Bronchial epithelial cell (primary cell): ENCODE results near the gene IQGAP3. TPM values are rescaled to one million over a fixed set of nuclear protein-coding genes. Genes with fewer than 3 reads are reported as not detected.

ENCODE experiments used
- DNase-seq: peaks from one replicate; pipeline ENCODE4 v3.0.0-alpha.2; 2010; ENCODE audit warnings: low read depth
- FAIRE-seq: peaks from 2 replicates; lab custom pipeline; 2011; peaks lifted over from hg19 to GRCh38; lab: Jason Lieb, UNC
- H3K27me3 ChIP-seq: 2 replicates; pipeline ENCODE4 v1.5.1; 2011; ENCODE audit warnings: low read length; ENCODE audit not compliant: control insufficient read depth, insufficient read depth
- H3K36me3 ChIP-seq: 2 replicates; pipeline ENCODE4 v1.5.1; 2011; ENCODE audit warnings: low read length; ENCODE audit not compliant: control insufficient read depth, insufficient read depth
- H3K4me3 ChIP-seq: 2 replicates; pipeline ENCODE4 v1.5.1; 2011; ENCODE audit warnings: mild to moderate bottlenecking, low read depth, low read length, control low read depth
- total RNA-seq: library from RNA; depleted of rRNA; stranded (reverse); fragments of >200 nt; gene quantifications from 2 replicates; pipeline ENCODE4 v1.2.1, GENCODE V29; 2014
- TF ChIP-seq, protein P1 (sequence below): IDR thresholded peaks from 2 replicates; pipeline ENCODE4 v1.5.1; 2011; ENCODE audit warnings: mild to moderate bottlenecking, moderate library complexity, low read length, control low read depth, inconsistent platforms; ENCODE audit not compliant: insufficient read depth, severe bottlenecking

IQGAP3 gene
- total RNA-seq, 1 donor from 2014 or later = 0.53 TPM

DNA sequence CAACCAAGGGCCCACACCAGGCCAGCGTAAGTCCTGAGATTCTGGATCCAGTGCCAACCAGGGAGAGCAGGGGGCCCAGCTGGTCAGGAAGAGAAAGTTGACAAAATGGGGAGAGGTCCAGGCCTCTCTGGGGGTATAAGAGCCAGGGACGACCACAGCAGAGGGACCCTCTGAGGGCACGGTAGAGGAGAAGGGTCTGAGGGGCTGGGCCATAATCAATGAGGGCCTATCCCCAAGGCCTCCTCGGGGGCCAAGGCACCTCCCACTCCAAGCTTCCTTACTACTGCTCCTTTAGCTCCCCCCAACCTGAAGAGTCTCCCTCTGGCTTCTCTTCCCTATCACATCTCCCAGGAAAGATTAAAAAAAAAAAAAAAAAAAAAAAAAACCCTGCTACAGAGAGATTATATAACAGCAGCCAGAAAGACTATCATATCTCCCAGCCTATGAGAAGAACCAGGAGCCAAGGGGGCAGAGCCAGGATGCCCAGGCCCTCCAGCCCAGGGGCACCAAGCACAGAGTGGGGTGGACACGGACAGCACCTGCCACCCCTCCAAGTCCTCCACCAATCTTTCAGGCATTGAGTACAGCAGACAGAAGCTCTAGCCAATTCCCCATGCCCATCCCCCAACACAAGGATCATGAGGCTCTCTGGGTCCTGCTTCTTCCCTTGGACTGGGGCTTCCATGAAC, 74.5 kb downstream of the IQGAP3 start:
- DNase-seq = no peak
- peaks cover 3% of the 10 kb centered on the region for H3K36me3 ChIP-seq
- FAIRE-seq = no peak
- TF ChIP-seq, protein P1, sequence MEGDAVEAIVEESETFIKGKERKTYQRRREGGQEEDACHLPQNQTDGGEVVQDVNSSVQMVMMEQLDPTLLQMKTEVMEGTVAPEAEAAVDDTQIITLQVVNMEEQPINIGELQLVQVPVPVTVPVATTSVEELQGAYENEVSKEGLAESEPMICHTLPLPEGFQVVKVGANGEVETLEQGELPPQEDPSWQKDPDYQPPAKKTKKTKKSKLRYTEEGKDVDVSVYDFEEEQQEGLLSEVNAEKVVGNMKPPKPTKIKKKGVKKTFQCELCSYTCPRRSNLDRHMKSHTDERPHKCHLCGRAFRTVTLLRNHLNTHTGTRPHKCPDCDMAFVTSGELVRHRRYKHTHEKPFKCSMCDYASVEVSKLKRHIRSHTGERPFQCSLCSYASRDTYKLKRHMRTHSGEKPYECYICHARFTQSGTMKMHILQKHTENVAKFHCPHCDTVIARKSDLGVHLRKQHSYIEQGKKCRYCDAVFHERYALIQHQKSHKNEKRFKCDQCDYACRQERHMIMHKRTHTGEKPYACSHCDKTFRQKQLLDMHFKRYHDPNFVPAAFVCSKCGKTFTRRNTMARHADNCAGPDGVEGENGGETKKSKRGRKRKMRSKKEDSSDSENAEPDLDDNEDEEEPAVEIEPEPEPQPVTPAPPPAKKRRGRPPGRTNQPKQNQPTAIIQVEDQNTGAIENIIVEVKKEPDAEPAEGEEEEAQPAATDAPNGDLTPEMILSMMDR = no peak
- H3K27me3 ChIP-seq = no peaks in the 10 kb centered on the region
- H3K4me3 ChIP-seq = no peak overlapping the region

DNA sequence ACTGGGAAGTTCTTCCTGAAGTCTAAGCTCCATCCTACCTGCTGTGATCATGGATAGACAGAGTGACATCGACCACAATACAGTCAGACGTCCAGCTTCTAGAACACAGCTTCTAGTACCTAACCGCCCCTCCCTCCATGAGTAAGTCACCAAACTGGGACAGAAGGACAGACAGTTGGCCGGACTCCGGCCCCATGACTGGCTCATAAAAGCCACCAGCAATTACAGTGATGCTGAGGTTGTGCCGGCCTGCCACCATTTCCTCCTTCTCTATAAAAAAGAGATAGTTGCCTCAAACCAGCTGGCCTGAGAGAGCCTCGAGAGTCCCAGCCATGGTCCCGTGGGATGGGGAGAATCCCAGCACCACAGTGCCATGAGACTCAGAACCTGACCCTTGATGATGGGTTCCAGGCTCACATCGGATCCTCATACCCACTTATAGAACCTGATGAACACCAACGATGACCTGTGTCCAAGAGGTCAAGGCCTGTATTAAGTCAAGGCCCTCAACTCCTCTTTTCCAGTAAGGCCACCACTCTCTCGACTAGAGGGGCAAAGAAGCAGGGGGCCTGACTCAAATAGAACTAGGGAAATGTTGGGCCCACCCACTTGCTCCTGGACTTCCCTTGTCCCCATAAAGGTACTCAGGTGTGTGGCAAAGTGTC, 75.2 kb downstream of the IQGAP3 start:
- DNase-seq = no peak
- Histone ChIP-seq H3K36me3 (peaks cover 3% of the 10 kb centered on the region), H3K27me3 (no peaks in the 10 kb centered on the region), H3K4me3 (no peak overlapping the region)
- no peak for FAIRE-seq
- TF ChIP-seq, protein P1 = no peak

DNA sequence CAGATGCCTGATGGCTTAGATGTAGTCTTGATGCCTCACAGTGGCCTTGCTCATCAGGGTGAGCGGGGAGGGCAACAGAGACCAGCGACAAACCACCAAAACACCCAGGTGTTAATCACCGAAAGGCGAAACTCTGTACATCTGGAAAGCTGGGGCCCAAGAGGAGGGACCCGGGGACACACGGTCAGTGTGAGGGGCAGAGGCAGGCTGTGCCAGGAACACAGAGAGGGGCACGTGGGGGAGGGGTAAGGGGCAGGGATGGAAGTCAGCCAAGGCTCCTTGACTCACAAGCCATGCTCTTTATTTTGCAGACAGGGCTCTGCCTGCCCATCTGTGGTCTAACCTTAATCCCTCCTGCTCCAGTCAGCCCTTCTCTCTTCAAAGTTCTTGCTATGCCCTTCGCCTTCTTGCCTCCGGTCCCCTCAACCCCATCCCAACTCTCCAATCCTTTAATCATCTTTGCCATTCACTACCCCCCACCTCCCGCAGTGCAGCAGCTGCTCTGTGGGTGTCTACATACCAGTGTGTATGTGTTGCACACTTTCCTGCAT, 76.1 kb downstream of the IQGAP3 start:
- Histone ChIP-seq H3K36me3 (peaks cover 3% of the 10 kb centered on the region), H3K27me3 (no peaks in the 10 kb centered on the region), H3K4me3 (no peak overlapping the region)
- DNase-seq (no peak), FAIRE-seq (no peak)
- TF ChIP-seq, protein P1 = no peak

DNA sequence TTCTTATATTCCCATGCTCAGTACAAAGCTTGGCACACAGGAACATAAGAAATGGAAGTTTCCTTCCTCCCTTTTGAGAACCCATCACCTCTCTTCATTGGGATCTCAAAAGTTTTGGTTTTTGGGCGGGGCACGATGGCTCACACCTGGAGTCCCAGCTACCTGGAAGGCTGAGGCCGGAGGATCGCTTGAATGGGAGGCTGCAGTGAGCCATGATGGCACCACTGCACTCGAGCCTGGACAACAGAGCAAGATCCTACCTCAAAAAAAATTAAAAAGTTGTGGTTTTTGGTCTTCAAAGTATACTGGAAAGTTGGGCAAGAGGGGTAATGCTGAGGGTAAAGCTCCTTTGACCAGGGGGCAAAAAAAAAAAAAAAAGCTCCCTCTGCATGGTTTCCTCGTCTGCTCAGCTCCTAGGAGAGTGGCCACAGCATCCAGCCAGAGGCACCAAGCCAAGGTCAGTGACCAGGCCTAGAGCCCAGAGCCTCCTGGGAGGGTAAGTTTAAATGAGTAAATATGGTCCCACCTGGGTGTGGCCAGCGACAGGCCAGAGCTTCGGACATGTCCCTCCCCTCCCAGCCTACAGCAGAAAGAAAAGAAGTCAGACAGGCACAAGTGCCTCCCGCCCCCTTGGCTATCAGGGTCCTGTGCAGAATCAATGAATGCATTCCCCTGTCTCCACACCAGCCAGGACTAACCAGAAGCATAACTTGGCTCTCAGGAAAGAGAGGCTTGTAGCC, 76.8 kb downstream of the IQGAP3 start:
- Histone ChIP-seq H3K4me3 (no peak overlapping the region), H3K36me3 (peaks cover 3% of the 10 kb centered on the region), H3K27me3 (no peaks in the 10 kb centered on the region)
- FAIRE-seq (no peak), DNase-seq (no peak)
- TF ChIP-seq, protein P1 = no peak

DNA sequence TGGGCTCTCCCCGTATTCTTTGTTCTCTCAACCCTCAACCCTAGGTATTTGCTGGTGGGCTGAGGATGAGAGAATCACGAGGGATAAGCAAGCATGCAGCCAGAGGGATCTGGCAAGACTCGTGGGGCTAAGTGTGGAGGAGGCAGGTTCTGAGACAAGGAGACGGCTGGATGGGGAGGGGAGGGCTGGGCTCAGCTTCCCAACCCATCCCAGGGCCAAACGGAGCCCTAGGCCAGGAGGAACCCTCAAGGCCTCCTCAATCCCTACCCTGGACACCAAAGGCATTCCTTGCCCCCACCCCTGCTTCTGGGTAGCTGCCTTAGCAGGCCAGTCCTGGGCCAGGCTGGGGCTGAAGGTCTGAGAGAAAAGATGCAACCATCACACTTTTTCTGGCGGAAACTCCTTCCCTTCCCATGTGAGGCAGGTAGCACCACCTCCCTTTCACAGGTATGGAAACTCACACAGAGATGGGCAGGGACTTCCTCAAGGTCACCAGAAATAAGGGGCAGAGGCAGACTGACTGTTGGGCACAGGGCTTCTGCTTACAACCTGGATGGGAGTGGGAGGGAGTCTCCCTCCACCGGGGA, 78.0 kb downstream of the IQGAP3 start:
- no peak for FAIRE-seq
- H3K27me3 ChIP-seq = no peaks in the 10 kb centered on the region
- no peak for DNase-seq
- TF ChIP-seq, protein P1 = no peak
- H3K36me3 ChIP-seq = peaks cover 3% of the 10 kb centered on the region
- no peak overlapping the region for H3K4me3 ChIP-seq
